ENCODE measurements around the gene B4GALT6. TPM values are rescaled to one million over a fixed set of nuclear protein-coding genes. Genes with fewer than 3 reads are reported as not detected.

The B4GALT6 gene
- total and polyA plus RNA-seq, 9 of the 15 experiments (the other 6 are each of a cell fraction or from before 2014, with no cell fraction given): 0.03 to 0.27 (median 0.08) TPM

DNA sequence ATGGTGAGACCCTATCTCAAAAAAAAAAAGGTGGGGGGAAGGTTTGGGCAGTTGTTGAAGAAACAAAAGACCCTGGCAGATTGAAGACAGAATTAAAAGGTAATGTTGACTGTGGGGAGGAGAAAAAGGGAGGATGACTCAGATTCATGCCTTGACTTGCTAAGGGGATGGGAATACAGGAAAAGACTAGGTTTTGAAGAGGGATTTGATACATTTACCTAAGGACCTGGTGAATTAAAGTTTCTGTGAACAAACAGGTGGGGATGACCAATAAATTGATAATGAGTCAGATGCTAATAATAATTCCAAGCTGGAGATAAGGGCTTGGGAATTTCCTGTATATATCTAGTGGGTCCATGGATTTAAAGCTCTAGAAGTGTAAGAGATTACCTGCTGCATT, 65.1 kb downstream of the B4GALT6 start:
- Histone ChIP-seq H3K4me2 (ENCODE audit: insufficient read depth, low read length) (no peak overlapping the region), H3K79me2 (ENCODE audit: control insufficient read depth, insufficient read depth, low read length) (no peaks in the 10 kb centered on the region), H3K4me3 (no peak overlapping the region), H3K9me1 (ENCODE audit: control insufficient read depth, insufficient read depth, low read length) (no peaks in the 10 kb centered on the region), H3K9me3 (replicated peaks; ENCODE audit: control insufficient read depth, insufficient read depth, low read depth, low read length) (no peaks in the 10 kb centered on the region), H2AFZ (ENCODE audit: low read depth, low read length) (no peak overlapping the region), H3K4me1 (replicated peaks in 1 of 2; ENCODE audit: control insufficient read depth in 2 of 2, insufficient read depth in 2 of 2, low read length in 2 of 2) (no peaks in the 10 kb centered on the region), H3K36me3 (ENCODE audit: control insufficient read depth, insufficient read depth, low read length) (no peaks in the 10 kb centered on the region), H3K9ac (ENCODE audit: insufficient read depth in 1 of 2, low read depth in 2 of 2, low read length in 2 of 2) (no peak overlapping the region), H4K20me1 (replicated peaks; ENCODE audit: control insufficient read depth, insufficient read depth, low read length) (no peaks in the 10 kb centered on the region), H3K27me3 (ENCODE audit: control insufficient read depth in 2 of 2, insufficient read depth in 2 of 2, low read length in 2 of 2) (0 out of 5 replicates have a peak, but pooled peaks cover 0 to 7% of the 10 kb centered on the region in 2 experiments), H3K27ac (ENCODE audit: extremely low read depth, low read depth, low read length) (no peak overlapping the region)
- no peak for FAIRE-seq
- CTCF ChIA-PET (ENCODE audit: low intra/inter-chr PET ratio): no interaction called here
- POLR2A ChIA-PET: no interaction called here
- BruUV-seq (replicated peaks): no TSS peak
- in situ Hi-C loops (cut with MboI): no loop called here
- no peak for ATAC-seq
- intact Hi-C loops (cut with micrococcal nuclease): no loop called here
- no peak for DNase-seq (ENCODE audit: extremely low read depth in 1 of 4, low spot score in 3 of 4)
- TF ChIP-seq, protein P1, sequence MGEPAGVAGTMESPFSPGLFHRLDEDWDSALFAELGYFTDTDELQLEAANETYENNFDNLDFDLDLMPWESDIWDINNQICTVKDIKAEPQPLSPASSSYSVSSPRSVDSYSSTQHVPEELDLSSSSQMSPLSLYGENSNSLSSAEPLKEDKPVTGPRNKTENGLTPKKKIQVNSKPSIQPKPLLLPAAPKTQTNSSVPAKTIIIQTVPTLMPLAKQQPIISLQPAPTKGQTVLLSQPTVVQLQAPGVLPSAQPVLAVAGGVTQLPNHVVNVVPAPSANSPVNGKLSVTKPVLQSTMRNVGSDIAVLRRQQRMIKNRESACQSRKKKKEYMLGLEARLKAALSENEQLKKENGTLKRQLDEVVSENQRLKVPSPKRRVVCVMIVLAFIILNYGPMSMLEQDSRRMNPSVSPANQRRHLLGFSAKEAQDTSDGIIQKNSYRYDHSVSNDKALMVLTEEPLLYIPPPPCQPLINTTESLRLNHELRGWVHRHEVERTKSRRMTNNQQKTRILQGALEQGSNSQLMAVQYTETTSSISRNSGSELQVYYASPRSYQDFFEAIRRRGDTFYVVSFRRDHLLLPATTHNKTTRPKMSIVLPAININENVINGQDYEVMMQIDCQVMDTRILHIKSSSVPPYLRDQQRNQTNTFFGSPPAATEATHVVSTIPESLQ (CRISPR knock-in tag; IDR thresholded peaks at IDR 0.05): no peak
- TF ChIP-seq HIVEP1 (CRISPR knock-in tag; IDR thresholded peaks at IDR 0.05): no peak
- TF ChIP-seq TFAM (CRISPR knock-in tag; conservative IDR thresholded peaks at IDR 0.05): no peak
- TF ChIP-seq, protein P2, sequence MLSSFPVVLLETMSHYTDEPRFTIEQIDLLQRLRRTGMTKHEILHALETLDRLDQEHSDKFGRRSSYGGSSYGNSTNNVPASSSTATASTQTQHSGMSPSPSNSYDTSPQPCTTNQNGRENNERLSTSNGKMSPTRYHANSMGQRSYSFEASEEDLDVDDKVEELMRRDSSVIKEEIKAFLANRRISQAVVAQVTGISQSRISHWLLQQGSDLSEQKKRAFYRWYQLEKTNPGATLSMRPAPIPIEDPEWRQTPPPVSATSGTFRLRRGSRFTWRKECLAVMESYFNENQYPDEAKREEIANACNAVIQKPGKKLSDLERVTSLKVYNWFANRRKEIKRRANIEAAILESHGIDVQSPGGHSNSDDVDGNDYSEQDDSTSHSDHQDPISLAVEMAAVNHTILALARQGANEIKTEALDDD (IDR thresholded peaks at IDR 0.05): no peak
- TF ChIP-seq ZNF57 (CRISPR knock-in tag; IDR thresholded peaks at IDR 0.05): no peak
- TF ChIP-seq, protein P3, sequence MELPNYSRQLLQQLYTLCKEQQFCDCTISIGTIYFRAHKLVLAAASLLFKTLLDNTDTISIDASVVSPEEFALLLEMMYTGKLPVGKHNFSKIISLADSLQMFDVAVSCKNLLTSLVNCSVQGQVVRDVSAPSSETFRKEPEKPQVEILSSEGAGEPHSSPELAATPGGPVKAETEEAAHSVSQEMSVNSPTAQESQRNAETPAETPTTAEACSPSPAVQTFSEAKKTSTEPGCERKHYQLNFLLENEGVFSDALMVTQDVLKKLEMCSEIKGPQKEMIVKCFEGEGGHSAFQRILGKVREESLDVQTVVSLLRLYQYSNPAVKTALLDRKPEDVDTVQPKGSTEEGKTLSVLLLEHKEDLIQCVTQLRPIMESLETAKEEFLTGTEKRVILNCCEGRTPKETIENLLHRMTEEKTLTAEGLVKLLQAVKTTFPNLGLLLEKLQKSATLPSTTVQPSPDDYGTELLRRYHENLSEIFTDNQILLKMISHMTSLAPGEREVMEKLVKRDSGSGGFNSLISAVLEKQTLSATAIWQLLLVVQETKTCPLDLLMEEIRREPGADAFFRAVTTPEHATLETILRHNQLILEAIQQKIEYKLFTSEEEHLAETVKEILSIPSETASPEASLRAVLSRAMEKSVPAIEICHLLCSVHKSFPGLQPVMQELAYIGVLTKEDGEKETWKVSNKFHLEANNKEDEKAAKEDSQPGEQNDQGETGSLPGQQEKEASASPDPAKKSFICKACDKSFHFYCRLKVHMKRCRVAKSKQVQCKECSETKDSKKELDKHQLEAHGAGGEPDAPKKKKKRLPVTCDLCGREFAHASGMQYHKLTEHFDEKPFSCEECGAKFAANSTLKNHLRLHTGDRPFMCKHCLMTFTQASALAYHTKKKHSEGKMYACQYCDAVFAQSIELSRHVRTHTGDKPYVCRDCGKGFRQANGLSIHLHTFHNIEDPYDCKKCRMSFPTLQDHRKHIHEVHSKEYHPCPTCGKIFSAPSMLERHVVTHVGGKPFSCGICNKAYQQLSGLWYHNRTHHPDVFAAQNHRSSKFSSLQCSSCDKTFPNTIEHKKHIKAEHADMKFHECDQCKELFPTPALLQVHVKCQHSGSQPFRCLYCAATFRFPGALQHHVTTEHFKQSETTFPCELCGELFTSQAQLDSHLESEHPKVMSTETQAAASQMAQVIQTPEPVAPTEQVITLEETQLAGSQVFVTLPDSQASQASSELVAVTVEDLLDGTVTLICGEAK (IDR thresholded peaks at IDR 0.05): no peak
- TF ChIP-seq, protein P3 (CRISPR knock-in tag; IDR thresholded peaks at IDR 0.05): no peak
- no peak for TF ChIP-seq HNRNPK (IDR thresholded peaks at IDR 0.05; ENCODE audit: low read depth, low read length, poor library complexity, severe bottlenecking)
- TF ChIP-seq, protein P4, sequence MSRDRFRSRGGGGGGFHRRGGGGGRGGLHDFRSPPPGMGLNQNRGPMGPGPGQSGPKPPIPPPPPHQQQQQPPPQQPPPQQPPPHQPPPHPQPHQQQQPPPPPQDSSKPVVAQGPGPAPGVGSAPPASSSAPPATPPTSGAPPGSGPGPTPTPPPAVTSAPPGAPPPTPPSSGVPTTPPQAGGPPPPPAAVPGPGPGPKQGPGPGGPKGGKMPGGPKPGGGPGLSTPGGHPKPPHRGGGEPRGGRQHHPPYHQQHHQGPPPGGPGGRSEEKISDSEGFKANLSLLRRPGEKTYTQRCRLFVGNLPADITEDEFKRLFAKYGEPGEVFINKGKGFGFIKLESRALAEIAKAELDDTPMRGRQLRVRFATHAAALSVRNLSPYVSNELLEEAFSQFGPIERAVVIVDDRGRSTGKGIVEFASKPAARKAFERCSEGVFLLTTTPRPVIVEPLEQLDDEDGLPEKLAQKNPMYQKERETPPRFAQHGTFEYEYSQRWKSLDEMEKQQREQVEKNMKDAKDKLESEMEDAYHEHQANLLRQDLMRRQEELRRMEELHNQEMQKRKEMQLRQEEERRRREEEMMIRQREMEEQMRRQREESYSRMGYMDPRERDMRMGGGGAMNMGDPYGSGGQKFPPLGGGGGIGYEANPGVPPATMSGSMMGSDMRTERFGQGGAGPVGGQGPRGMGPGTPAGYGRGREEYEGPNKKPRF (IDR thresholded peaks at IDR 0.05; ENCODE audit: low read depth, low read length): no peak
